ENCODE measurements around the gene CT45A5.
"Not testable (repeated sequence)": the region's sequence is repeated elsewhere in the genome, so short reads cannot be mapped to it uniquely, and the experiment has no call there.

DNA sequence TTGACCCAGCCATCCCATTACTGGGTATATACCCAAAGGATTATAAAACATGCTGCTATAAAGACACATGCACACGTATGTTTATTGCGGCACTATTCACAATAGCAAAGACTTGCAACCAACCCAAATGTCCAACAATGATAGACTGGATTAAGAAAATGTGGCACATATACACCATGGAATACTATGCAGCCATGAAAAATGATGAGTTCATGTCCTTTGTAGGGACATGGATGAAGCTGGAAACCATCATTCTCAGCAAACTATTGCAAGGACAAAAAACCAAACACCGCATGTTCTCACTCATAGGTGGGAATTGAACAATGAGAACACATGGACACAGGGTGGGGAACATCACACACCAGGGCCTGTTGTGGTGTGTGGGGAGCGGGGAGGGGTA is 40.6 kb downstream of the CT45A5 start:
- TF ChIP-seq ATF7 (IDR thresholded peaks at IDR 0.05; ENCODE audit: low read depth); REST (IDR thresholded peaks at IDR 0.05; ENCODE audit: low read depth, low read length); YY1 (IDR thresholded peaks at IDR 0.05; ENCODE audit: low read depth, low read length); KDM1A (IDR thresholded peaks at IDR 0.05; ENCODE audit: borderline replicate concordance); ZNF24 (IDR thresholded peaks at IDR 0.05); FOXK2 (IDR thresholded peaks at IDR 0.05); RFX5 (IDR thresholded peaks at IDR 0.05; ENCODE audit: low read depth, low read length): not testable (repeated sequence)
- TF ChIP-seq, protein P1, sequence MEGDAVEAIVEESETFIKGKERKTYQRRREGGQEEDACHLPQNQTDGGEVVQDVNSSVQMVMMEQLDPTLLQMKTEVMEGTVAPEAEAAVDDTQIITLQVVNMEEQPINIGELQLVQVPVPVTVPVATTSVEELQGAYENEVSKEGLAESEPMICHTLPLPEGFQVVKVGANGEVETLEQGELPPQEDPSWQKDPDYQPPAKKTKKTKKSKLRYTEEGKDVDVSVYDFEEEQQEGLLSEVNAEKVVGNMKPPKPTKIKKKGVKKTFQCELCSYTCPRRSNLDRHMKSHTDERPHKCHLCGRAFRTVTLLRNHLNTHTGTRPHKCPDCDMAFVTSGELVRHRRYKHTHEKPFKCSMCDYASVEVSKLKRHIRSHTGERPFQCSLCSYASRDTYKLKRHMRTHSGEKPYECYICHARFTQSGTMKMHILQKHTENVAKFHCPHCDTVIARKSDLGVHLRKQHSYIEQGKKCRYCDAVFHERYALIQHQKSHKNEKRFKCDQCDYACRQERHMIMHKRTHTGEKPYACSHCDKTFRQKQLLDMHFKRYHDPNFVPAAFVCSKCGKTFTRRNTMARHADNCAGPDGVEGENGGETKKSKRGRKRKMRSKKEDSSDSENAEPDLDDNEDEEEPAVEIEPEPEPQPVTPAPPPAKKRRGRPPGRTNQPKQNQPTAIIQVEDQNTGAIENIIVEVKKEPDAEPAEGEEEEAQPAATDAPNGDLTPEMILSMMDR (IDR thresholded peaks at IDR 0.05 in 2 of 3, conservative IDR thresholded peaks at IDR 0.05 in 1 of 3; ENCODE audit: control insufficient read depth in 2 of 3, extremely low read depth in 1 of 3, insufficient read depth in 1 of 3, low read depth in 3 of 3, low read length in 3 of 3): not testable (repeated sequence)
- TF ChIP-seq, protein P2, sequence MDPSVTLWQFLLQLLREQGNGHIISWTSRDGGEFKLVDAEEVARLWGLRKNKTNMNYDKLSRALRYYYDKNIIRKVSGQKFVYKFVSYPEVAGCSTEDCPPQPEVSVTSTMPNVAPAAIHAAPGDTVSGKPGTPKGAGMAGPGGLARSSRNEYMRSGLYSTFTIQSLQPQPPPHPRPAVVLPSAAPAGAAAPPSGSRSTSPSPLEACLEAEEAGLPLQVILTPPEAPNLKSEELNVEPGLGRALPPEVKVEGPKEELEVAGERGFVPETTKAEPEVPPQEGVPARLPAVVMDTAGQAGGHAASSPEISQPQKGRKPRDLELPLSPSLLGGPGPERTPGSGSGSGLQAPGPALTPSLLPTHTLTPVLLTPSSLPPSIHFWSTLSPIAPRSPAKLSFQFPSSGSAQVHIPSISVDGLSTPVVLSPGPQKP (IDR thresholded peaks at IDR 0.05; ENCODE audit: low read depth, low read length): not testable (repeated sequence)
- TF ChIP-seq, protein P3, sequence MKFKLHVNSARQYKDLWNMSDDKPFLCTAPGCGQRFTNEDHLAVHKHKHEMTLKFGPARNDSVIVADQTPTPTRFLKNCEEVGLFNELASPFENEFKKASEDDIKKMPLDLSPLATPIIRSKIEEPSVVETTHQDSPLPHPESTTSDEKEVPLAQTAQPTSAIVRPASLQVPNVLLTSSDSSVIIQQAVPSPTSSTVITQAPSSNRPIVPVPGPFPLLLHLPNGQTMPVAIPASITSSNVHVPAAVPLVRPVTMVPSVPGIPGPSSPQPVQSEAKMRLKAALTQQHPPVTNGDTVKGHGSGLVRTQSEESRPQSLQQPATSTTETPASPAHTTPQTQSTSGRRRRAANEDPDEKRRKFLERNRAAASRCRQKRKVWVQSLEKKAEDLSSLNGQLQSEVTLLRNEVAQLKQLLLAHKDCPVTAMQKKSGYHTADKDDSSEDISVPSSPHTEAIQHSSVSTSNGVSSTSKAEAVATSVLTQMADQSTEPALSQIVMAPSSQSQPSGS (IDR thresholded peaks at IDR 0.05; ENCODE audit: low read length): not testable (repeated sequence)
